GM21367 (cell line): ENCODE results near the gene BANK1.

ENCODE experiments used
- ATAC-seq: cut with Tn5 transposase; IDR thresholded peaks from one replicate; pipeline ENCODE4 v1.9.1; 2021; ENCODE audit not compliant: unreplicated experiment

BANK1 gene

GRCh38 chr4:101807351-101807750 lies 16.8 kb downstream of the BANK1 start:
- peak; percentile 18 for ATAC-seq

- peak; percentile 60 for ATAC-seq
Measured at GRCh38 chr4:101813604-101814003, 23.1 kb downstream of the BANK1 start.

- no peak for ATAC-seq
Measured at GRCh38 chr4:101818362-101818761, 27.8 kb downstream of the BANK1 start.

GRCh38 chr4:101823864-101824263 lies 33.3 kb downstream of the BANK1 start:
- ATAC-seq = no peak

GRCh38 chr4:101824500-101824899 lies 34.0 kb downstream of the BANK1 start:
- ATAC-seq = no peak

- ATAC-seq = no peak
Measured at GRCh38 chr4:101825953-101826352, 35.4 kb downstream of the BANK1 start.

- no peak for ATAC-seq
Measured at GRCh38 chr4:101831816-101832215, 41.3 kb downstream of the BANK1 start.

- no peak for ATAC-seq
Measured at GRCh38 chr4:101833480-101833879, 43.0 kb downstream of the BANK1 start.

GRCh38 chr4:101835121-101835904 lies 44.8 kb downstream of the BANK1 start:
- no peak for ATAC-seq

GRCh38 chr4:101843054-101843453 lies 52.5 kb downstream of the BANK1 start:
- no peak for ATAC-seq

GRCh38 chr4:101846550-101846949 lies 56.0 kb downstream of the BANK1 start:
- no peak for ATAC-seq

GRCh38 chr4:101850698-101851097 lies 60.2 kb downstream of the BANK1 start:
- ATAC-seq = no peak

- ATAC-seq = no peak
Measured at GRCh38 chr4:101851672-101852071, 61.1 kb downstream of the BANK1 start.

- ATAC-seq = peak; percentile 58
Measured at GRCh38 chr4:101853028-101853427, 62.5 kb downstream of the BANK1 start.

GRCh38 chr4:101853691-101854090 lies 63.2 kb downstream of the BANK1 start:
- no peak for ATAC-seq

GRCh38 chr4:101855239-101855638 lies 64.7 kb downstream of the BANK1 start:
- ATAC-seq = no peak

- ATAC-seq = no peak
Measured at GRCh38 chr4:101856149-101856548, 65.6 kb downstream of the BANK1 start.

- ATAC-seq = no peak
Measured at GRCh38 chr4:101857176-101857575, 66.6 kb downstream of the BANK1 start.

- ATAC-seq = no peak
Measured at GRCh38 chr4:101858641-101859040, 68.1 kb downstream of the BANK1 start.

- no peak for ATAC-seq
Measured at GRCh38 chr4:101862595-101862994, 72.1 kb downstream of the BANK1 start.

- ATAC-seq = no peak
Measured at GRCh38 chr4:101864660-101865059, 74.1 kb downstream of the BANK1 start.

- ATAC-seq = no peak
Measured at GRCh38 chr4:101865501-101866062, 75.1 kb downstream of the BANK1 start.

- ATAC-seq = no peak
Measured at GRCh38 chr4:101870874-101871273, 80.3 kb downstream of the BANK1 start.
